ENCODE results near the gene SEMA3B.

DNA sequence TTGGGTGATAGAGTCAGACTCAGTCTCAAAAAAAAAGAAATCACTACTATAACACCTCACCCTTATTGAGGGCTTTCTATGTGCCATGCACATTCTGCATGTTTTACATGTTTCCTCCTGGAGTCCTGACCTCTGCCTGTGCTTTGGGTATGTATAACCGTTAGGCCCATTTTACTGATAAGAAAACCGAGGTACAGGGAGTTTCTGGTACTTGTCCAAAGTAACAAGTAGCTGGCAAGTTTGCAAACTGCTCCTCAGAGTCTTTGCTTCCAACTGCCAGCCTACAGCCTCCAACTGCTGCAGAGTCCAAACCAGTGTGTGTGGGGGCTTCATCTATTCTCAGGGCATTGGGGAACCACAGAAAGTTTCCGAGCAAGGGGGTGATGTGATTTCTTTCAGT, 36.6 kb upstream of the SEMA3B start:
- TF ChIP-seq, protein P1, sequence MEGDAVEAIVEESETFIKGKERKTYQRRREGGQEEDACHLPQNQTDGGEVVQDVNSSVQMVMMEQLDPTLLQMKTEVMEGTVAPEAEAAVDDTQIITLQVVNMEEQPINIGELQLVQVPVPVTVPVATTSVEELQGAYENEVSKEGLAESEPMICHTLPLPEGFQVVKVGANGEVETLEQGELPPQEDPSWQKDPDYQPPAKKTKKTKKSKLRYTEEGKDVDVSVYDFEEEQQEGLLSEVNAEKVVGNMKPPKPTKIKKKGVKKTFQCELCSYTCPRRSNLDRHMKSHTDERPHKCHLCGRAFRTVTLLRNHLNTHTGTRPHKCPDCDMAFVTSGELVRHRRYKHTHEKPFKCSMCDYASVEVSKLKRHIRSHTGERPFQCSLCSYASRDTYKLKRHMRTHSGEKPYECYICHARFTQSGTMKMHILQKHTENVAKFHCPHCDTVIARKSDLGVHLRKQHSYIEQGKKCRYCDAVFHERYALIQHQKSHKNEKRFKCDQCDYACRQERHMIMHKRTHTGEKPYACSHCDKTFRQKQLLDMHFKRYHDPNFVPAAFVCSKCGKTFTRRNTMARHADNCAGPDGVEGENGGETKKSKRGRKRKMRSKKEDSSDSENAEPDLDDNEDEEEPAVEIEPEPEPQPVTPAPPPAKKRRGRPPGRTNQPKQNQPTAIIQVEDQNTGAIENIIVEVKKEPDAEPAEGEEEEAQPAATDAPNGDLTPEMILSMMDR (conservative IDR thresholded peaks at IDR 0.05; ENCODE audit: low read length): no peak
- no peak for TF ChIP-seq EZH2phosphoT487 (IDR thresholded peaks at IDR 0.05; ENCODE audit: borderline replicate concordance, low read depth, low read length)
